MCF 10A (cell line): ENCODE results near the gene TSPAN11. TPM values are rescaled to one million over a fixed set of nuclear protein-coding genes. Genes with fewer than 3 reads are reported as not detected.
A peak's percentile ranks its signal among the peaks of the same experiment; 100 is the strongest.

Experiments used
- BruUV-seq: library from RNA; stranded (reverse); fragments of 400-500 nt; replicated peaks from 2 replicates; lab custom pipeline; 2021; lab: Mats Ljungman, UMichigan
- CTCF ChIA-PET: fragments of 300-600 bp; sonication (Branson Sonifier 250); formaldehyde crosslinking; extraction: SDS; loops from one replicate; lab custom pipeline; 2021; ENCODE audit warnings: antibody characterized with exemption, inconsistent platforms; lab: Yijun Ruan, JAX
- POLR2A ChIA-PET: fragments of 300-600, 350-650 bp; sonication (Branson Sonifier 250); formaldehyde crosslinking; extraction: SDS; loops from one replicate; lab custom pipeline; 2020; ENCODE audit warnings: antibody characterized with exemption, inconsistent platforms; lab: Yijun Ruan, JAX
- DNase-seq: peaks from one replicate; pipeline ENCODE4 v3.0.0-alpha.2; 2018; ENCODE audit not compliant: unreplicated experiment
- H3K27ac Mint-ChIP-seq: one replicate; pipeline ENCODE4 v1.8.0; 2022; ENCODE audit warnings: mild to moderate bottlenecking, low read depth, mixed read lengths; ENCODE audit not compliant: unreplicated experiment
- H3K27me3 Mint-ChIP-seq: one replicate; pipeline ENCODE4 v1.8.0; 2022; ENCODE audit warnings: mixed read lengths; ENCODE audit not compliant: insufficient read depth, unreplicated experiment
- H3K36me3 Mint-ChIP-seq: one replicate; pipeline ENCODE4 v1.8.0; 2022; ENCODE audit warnings: mild to moderate bottlenecking, moderate library complexity, mixed read lengths; ENCODE audit not compliant: insufficient read depth, unreplicated experiment
- H3K4me1 Mint-ChIP-seq: one replicate; pipeline ENCODE4 v1.8.0; 2022; ENCODE audit warnings: mixed read lengths; ENCODE audit not compliant: insufficient read depth, unreplicated experiment
- H3K4me3 Mint-ChIP-seq: one replicate; pipeline ENCODE4 v1.8.0; 2022; ENCODE audit warnings: mild to moderate bottlenecking, moderate library complexity, mixed read lengths; ENCODE audit not compliant: unreplicated experiment
- H3K9me3 Mint-ChIP-seq: one replicate; pipeline ENCODE4 v1.8.0; 2022; ENCODE audit warnings: mixed read lengths; ENCODE audit not compliant: unreplicated experiment
- intact Hi-C: fragments of 100-400 bp; cut with micrococcal nuclease; formaldehyde crosslinking; loops from 2 replicates; pipeline ENCODE4 v1.14.1; 2022
- total RNA-seq: library from RNA; stranded (reverse); gene quantifications from 2 replicates; pipeline ENCODE4 v1.2.3, GENCODE V29; 2022
- TF ChIP-seq, protein P1 (sequence below): fragments of 200-600 bp; IDR thresholded peaks from one replicate; pipeline ENCODE4 v1.8.0; 2022; ENCODE audit warnings: antibody characterized with exemption, mild to moderate bottlenecking; ENCODE audit not compliant: unreplicated experiment

The TSPAN11 gene
- total RNA-seq, 1 experiment from 2014 or later: not detected

DNA sequence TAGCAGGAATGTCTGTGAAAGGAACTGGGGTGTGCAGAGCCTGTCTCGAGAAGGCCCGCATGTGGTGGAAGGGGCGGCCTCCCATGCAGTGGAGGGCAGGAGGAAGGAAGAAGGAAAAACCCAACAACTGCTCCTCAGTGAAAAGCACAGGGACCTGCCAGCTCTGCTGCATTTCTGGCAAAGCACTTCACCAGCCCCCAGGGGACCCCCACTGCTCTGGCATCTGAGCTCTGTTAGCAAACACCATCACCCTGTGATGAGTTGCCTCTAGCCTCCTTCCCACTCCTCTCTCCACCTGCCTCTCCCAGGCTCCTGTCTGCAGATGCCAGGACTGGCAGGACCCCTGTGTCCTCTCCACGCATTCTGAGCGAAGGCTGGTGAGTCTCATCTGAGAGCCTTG lies 78.1 kb downstream of the TSPAN11 start:
- intact Hi-C loops: no loop called here
- H3K4me3 Mint-ChIP-seq: no peak overlapping the region
- no TSS peak for BruUV-seq

DNA sequence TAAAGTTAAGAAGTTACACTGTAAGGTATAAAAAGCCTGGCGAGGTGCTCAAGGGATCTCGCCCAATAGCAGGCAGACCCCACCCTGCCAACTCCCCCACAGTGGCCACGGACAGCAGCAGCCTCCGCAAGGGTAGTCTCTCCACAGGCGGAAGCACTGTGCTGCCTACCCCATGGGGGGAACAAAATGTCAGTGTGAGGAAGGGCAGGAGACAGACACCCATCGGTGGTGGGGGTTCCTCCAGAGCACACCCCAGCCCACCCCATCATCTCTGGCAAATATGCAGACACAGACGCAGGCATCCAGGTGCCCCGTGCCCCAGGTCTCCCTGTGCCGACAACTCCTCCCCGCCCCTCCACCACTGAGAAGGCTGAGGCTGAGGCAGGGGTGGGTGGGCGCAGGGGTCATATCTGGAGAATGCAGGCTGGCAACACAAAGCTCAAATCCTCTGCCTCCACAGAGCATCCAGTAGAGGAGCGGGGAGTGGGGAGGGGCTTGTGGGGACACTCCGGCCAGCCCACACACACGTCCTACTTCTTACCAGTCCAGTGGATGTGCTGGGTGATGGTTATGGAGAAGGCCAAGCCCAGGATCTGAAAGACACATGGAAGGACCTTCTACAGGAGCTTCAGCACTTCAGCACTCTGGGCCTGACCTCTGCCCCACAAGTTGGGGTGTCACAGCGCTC lies 78.9 kb downstream of the TSPAN11 start:
- TF ChIP-seq, protein P1, sequence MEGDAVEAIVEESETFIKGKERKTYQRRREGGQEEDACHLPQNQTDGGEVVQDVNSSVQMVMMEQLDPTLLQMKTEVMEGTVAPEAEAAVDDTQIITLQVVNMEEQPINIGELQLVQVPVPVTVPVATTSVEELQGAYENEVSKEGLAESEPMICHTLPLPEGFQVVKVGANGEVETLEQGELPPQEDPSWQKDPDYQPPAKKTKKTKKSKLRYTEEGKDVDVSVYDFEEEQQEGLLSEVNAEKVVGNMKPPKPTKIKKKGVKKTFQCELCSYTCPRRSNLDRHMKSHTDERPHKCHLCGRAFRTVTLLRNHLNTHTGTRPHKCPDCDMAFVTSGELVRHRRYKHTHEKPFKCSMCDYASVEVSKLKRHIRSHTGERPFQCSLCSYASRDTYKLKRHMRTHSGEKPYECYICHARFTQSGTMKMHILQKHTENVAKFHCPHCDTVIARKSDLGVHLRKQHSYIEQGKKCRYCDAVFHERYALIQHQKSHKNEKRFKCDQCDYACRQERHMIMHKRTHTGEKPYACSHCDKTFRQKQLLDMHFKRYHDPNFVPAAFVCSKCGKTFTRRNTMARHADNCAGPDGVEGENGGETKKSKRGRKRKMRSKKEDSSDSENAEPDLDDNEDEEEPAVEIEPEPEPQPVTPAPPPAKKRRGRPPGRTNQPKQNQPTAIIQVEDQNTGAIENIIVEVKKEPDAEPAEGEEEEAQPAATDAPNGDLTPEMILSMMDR: no peak
- no peak for DNase-seq
- Mint-ChIP-seq H3K9me3 (no peaks in the 10 kb centered on the region), H3K27me3 (no peaks in the 10 kb centered on the region), H3K4me1 (peaks cover 16% of the 10 kb centered on the region), H3K36me3 (no peaks in the 10 kb centered on the region), H3K27ac (peak overlapping the region; percentile 50), H3K4me3 (no peak overlapping the region)
- intact Hi-C loops: no loop called here
- BruUV-seq: no TSS peak
- ChIA-PET POLR2A (no interaction called here), CTCF (interaction anchor here (0.7 to 1.7 kb wide), 2 partner anchors 14 to 20 kb away, joined by 4 read pairs; no protein-coding TSS in a partner anchor)

More for the DNA sequence above, 78.1 kb downstream of the TSPAN11 start:
- Mint-ChIP-seq H3K4me1 (peaks cover 17% of the 10 kb centered on the region), H3K36me3 (no peaks in the 10 kb centered on the region), H3K27ac (no peak overlapping the region), H3K27me3 (no peaks in the 10 kb centered on the region), H3K9me3 (no peaks in the 10 kb centered on the region)
- TF ChIP-seq, protein P1: no peak
- ChIA-PET CTCF (no interaction called here), POLR2A (no interaction called here)
- no peak for DNase-seq

DNA sequence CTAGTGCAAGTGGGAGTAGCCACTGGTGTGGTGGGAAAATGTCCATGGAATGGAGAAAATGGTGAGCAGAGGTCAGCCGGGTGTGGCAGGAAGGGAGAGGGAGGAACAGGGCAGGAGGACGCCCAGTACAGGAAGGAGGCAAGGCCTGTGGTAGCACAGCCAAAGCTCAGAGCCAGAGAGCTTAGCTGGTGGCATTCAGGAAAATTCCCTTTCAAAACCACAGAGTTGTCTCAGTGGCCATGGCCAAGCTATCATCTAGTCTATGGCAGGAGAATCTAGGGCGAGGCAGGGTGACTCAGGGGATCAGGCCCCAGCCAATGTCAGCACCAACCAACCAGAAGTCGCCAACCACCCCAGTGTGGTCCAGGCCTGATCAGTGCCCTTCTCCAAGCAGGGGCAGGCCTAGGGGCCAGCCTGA lies 79.4 kb downstream of the TSPAN11 start:
- Mint-ChIP-seq H3K27ac (peak overlapping the region; percentile 50), H3K27me3 (no peaks in the 10 kb centered on the region), H3K4me3 (no peak overlapping the region), H3K4me1 (peaks cover 11% of the 10 kb centered on the region), H3K9me3 (no peaks in the 10 kb centered on the region), H3K36me3 (no peaks in the 10 kb centered on the region)
- intact Hi-C loops: no loop called here
- ChIA-PET CTCF (interaction anchor here (0.7 to 1.7 kb wide), 2 partner anchors 14 to 20 kb away, joined by 4 read pairs; no protein-coding TSS in a partner anchor), POLR2A (no interaction called here)
- BruUV-seq: no TSS peak
- peak; percentile 68 for DNase-seq
- TF ChIP-seq, protein P1: no peak

DNA sequence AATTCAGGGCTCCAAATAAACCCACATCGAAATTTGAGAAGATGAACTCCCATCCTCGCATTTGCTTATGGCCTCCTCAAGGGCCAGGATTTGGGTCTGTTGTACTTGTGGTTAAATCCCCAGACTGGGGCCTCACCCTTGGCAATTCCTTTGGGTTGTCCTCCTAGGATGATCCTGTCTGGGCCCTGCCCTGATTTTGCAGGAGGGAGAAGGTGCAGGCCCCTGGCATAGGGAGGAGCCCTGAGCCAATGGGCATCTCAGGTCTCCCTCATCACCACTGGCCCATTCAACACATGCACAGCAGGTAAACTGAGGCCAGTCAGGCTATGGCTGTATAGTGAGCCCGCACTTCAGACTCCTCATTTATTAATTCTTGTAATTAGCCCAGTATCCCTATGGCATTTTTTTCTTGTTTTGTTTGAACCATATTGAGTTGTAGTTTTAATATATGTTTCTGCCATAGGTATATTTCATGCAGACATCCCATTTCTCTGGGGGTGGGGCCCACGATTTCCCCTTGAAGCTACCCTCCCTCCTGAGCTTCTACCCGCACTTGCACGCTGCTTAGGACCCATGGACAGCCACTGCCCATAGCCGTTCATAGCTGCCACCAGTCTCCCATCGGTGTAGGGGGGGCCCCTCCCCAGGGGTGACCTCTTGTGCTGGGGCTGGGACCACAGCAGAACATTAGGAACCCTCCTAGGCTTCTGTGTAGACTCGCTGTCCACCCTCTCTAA lies 80.0 kb downstream of the TSPAN11 start:
- H3K4me3 Mint-ChIP-seq: no peak overlapping the region
- ChIA-PET CTCF (interaction anchor here (1.7 kb wide), 1 partner anchor 21 kb away, joined by 4 read pairs; no protein-coding TSS in a partner anchor), POLR2A (no interaction called here)
- TF ChIP-seq, protein P1: no peak
- no peak overlapping the region for H3K27ac Mint-ChIP-seq
- intact Hi-C loops: no loop called here
- no peaks in the 10 kb centered on the region for H3K27me3 Mint-ChIP-seq
- no peaks in the 10 kb centered on the region for H3K9me3 Mint-ChIP-seq
- peaks cover 6% of the 10 kb centered on the region for H3K4me1 Mint-ChIP-seq
- no peak for DNase-seq
- no TSS peak for BruUV-seq
- no peaks in the 10 kb centered on the region for H3K36me3 Mint-ChIP-seq
